G401.6 (cell line): ENCODE data around the gene CSK.
"Not testable (repeated sequence)": the region's sequence is repeated elsewhere in the genome, so short reads cannot be mapped to it uniquely, and the experiment has no call there.

Experiments
- FAIRE-seq: peaks from 2 replicates; lab custom pipeline; 2012; peaks lifted over from hg19 to GRCh38; lab: Jason Lieb, UNC

Gene CSK

GRCh38 chr15:74770211-74770903, 11.5 kb upstream of the CSK start:
- no peak for FAIRE-seq

GRCh38 chr15:74773329-74773728, 8.6 kb upstream of the CSK start:
- FAIRE-seq, result no peak

GRCh38 chr15:74773731-74774252, 8.1 kb upstream of the CSK start:
- no peak for FAIRE-seq

GRCh38 chr15:74775132-74775562, 6.7 kb upstream of the CSK start:
- no peak for FAIRE-seq

- FAIRE-seq, result no peak
Measured at GRCh38 chr15:74775894-74776293, 6.0 kb upstream of the CSK start.

GRCh38 chr15:74776821-74777768, 4.8 kb upstream of the CSK start:
- no peak for FAIRE-seq

GRCh38 chr15:74777769-74778598, 3.9 kb upstream of the CSK start:
- FAIRE-seq, result no peak

- FAIRE-seq, result no peak
Measured at GRCh38 chr15:74778599-74778970, 3.3 kb upstream of the CSK start.

- no peak for FAIRE-seq
Measured at GRCh38 chr15:74779162-74779648, 2.7 kb upstream of the CSK start.

GRCh38 chr15:74780523-74781430, 1.1 kb upstream of the CSK start:
- FAIRE-seq, result no peak

GRCh38 chr15:74782259-74783071, 585 bp downstream of the CSK start:
- no peak for FAIRE-seq

GRCh38 chr15:74783072-74783807, 1.4 kb downstream of the CSK start:
- FAIRE-seq, result no peak

GRCh38 chr15:74783808-74784175, 1.9 kb downstream of the CSK start:
- FAIRE-seq, result no peak

- FAIRE-seq, result no peak
Measured at GRCh38 chr15:74784426-74785193, 2.7 kb downstream of the CSK start.

GRCh38 chr15:74785194-74786032, 3.5 kb downstream of the CSK start:
- no peak for FAIRE-seq

- FAIRE-seq, result not testable (repeated sequence)
Measured at GRCh38 chr15:74786081-74786480, 4.2 kb downstream of the CSK start.

GRCh38 chr15:74786551-74787165, 4.8 kb downstream of the CSK start:
- no peak for FAIRE-seq
